ENCODE data around the gene CD300LD.

Gene CD300LD

GRCh38 chr17:74592087-74592990 lies at the start of gene CD300LD:
CD300LD (minus strand) TSS chr17:74592283; CDS start chr17:74592202, 81 bp downstream.
- H3K36me3 ChIP-seq (ENCODE audit: control insufficient read depth, low read length) = no peaks in the 10 kb centered on the region
- H3K9me3 ChIP-seq (ENCODE audit: control insufficient read depth, insufficient read depth, low read length) = no peaks in the 10 kb centered on the region
- H3K4me3 ChIP-seq (ENCODE audit: low read length) = no peak within 1 kb of the TSS
- no peaks in the 10 kb centered on the region for H3K79me2 ChIP-seq (ENCODE audit: control insufficient read depth, low read length)
- no peaks in the 10 kb centered on the region for H4K20me1 ChIP-seq (ENCODE audit: control insufficient read depth, insufficient read depth, low read depth, low read length)
- no peaks in the 10 kb centered on the region for H3K4me1 ChIP-seq (ENCODE audit: control insufficient read depth, low read length)
- H3K27ac ChIP-seq (ENCODE audit: low read depth, low read length) = no peak within 1 kb of the TSS
- no peaks in the 10 kb centered on the region for H3K9me2 ChIP-seq (replicated peaks; ENCODE audit: control insufficient read depth, low read length)
- H3K4me2 ChIP-seq (ENCODE audit: low read length) = no peak within 1 kb of the TSS
- H3K27me3 ChIP-seq (ENCODE audit: control insufficient read depth, low read length) = no peaks in the 10 kb centered on the region
- TF ChIP-seq EZH2phosphoT487 (IDR thresholded peaks at IDR 0.05; ENCODE audit: borderline replicate concordance, low read length) = no peak
- TF ChIP-seq, protein P1, sequence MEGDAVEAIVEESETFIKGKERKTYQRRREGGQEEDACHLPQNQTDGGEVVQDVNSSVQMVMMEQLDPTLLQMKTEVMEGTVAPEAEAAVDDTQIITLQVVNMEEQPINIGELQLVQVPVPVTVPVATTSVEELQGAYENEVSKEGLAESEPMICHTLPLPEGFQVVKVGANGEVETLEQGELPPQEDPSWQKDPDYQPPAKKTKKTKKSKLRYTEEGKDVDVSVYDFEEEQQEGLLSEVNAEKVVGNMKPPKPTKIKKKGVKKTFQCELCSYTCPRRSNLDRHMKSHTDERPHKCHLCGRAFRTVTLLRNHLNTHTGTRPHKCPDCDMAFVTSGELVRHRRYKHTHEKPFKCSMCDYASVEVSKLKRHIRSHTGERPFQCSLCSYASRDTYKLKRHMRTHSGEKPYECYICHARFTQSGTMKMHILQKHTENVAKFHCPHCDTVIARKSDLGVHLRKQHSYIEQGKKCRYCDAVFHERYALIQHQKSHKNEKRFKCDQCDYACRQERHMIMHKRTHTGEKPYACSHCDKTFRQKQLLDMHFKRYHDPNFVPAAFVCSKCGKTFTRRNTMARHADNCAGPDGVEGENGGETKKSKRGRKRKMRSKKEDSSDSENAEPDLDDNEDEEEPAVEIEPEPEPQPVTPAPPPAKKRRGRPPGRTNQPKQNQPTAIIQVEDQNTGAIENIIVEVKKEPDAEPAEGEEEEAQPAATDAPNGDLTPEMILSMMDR (IDR thresholded peaks at IDR 0.05; ENCODE audit: low read depth, low read length, poor library complexity, severe bottlenecking) = no peak
- no peaks in the 10 kb centered on the region for H3F3A ChIP-seq (ENCODE audit: control insufficient read depth, insufficient read depth)

DNA sequence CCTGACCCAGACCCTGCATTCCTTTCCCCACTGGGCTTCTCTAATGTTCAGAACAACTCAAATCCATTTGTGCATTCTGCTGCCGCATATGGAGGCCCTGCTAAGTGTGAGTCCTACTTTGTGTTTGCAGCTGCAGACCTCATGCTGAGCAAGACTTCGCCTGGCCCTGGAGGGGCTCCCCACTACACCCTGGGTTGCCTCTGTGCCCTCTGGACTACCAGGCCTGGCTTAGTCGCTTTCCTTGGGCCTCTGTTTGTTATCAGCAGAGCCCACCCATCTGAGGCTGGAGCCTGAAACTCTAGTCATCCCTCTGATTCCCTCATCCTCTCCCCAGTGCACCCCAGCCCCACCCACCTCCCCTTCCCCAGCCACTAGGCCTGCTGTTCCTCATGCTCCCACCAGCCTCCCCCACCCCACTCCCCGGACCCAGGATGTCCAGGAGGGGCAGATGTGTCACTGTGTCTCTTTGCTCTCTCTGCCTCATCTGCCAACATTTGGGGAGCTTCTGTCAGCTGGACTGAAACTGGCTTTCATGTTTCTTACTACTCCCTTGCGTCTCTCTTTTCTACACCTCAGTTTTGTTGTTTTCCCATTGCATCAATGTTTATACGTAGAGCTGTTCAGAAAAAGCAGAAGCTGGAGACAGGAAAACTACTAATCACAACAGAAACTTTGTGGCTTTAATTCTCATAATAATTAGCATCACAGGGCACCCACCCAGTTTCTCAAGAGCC lies 49.3 kb upstream of the CD300LD start:
- H3F3A ChIP-seq (ENCODE audit: control insufficient read depth, insufficient read depth) = no peaks in the 10 kb centered on the region
- TF ChIP-seq EZH2phosphoT487 (IDR thresholded peaks at IDR 0.05; ENCODE audit: borderline replicate concordance, low read length) = no peak
- TF ChIP-seq, protein P1 (IDR thresholded peaks at IDR 0.05; ENCODE audit: low read depth, low read length, poor library complexity, severe bottlenecking) = no peak
- no peak overlapping the region for H3K27ac ChIP-seq (ENCODE audit: low read depth, low read length)
- H3K4me2 ChIP-seq (ENCODE audit: low read length) = no peak overlapping the region
- H3K79me2 ChIP-seq (ENCODE audit: control insufficient read depth, low read length) = no peaks in the 10 kb centered on the region
- H3K9me3 ChIP-seq (ENCODE audit: control insufficient read depth, insufficient read depth, low read length) = no peaks in the 10 kb centered on the region
- H3K4me3 ChIP-seq (ENCODE audit: low read length) = no peak overlapping the region
- peaks cover 28% of the 10 kb centered on the region for H3K27me3 ChIP-seq (ENCODE audit: control insufficient read depth, low read length)
- no peaks in the 10 kb centered on the region for H3K9me2 ChIP-seq (replicated peaks; ENCODE audit: control insufficient read depth, low read length)
- no peaks in the 10 kb centered on the region for H3K36me3 ChIP-seq (ENCODE audit: control insufficient read depth, low read length)
- no peaks in the 10 kb centered on the region for H4K20me1 ChIP-seq (ENCODE audit: control insufficient read depth, insufficient read depth, low read depth, low read length)
- H3K4me1 ChIP-seq (ENCODE audit: control insufficient read depth, low read length) = peaks cover 3% of the 10 kb centered on the region; the same call in 1 of the 2 replicates

DNA sequence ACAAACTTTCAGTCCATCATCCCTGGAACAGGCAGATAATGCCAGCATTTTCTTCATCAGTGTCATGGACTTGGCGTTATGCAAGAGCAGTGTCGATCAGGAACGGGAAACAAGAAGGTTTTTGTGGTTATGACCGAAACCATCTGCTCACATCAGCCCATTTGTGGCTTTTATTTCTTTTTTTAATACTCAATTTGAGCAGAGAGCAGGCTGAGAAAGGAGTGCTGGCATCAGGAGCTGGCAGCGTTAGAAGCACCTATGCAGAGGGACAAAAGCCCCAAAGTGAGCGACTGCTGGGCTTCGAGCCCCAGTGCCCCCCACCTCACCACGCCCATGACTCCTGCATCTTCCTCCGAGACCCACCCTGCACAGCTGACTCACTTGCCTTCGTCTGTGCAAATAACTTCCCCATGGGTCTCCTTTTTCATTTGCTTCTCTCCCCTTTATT lies 47.6 kb upstream of the CD300LD start:
- TF ChIP-seq, protein P1 (IDR thresholded peaks at IDR 0.05; ENCODE audit: low read depth, low read length, poor library complexity, severe bottlenecking) = no peak
- no peak for TF ChIP-seq EZH2phosphoT487 (IDR thresholded peaks at IDR 0.05; ENCODE audit: borderline replicate concordance, low read length)
- H3K36me3 ChIP-seq (ENCODE audit: control insufficient read depth, low read length) = no peaks in the 10 kb centered on the region
- H3K4me1 ChIP-seq (ENCODE audit: control insufficient read depth, low read length) = peaks cover 3% of the 10 kb centered on the region; the same call in 1 of the 2 replicates
- no peaks in the 10 kb centered on the region for H3K79me2 ChIP-seq (ENCODE audit: control insufficient read depth, low read length)
- H3K27ac ChIP-seq (ENCODE audit: low read depth, low read length) = no peak overlapping the region
- no peaks in the 10 kb centered on the region for H4K20me1 ChIP-seq (ENCODE audit: control insufficient read depth, insufficient read depth, low read depth, low read length)
- no peak overlapping the region for H3K4me3 ChIP-seq (ENCODE audit: low read length)
- H3F3A ChIP-seq (ENCODE audit: control insufficient read depth, insufficient read depth) = no peaks in the 10 kb centered on the region
- H3K4me2 ChIP-seq (ENCODE audit: low read length) = no peak overlapping the region
- no peaks in the 10 kb centered on the region for H3K9me3 ChIP-seq (ENCODE audit: control insufficient read depth, insufficient read depth, low read length)
- peaks cover 28% of the 10 kb centered on the region for H3K27me3 ChIP-seq (ENCODE audit: control insufficient read depth, low read length)
- no peaks in the 10 kb centered on the region for H3K9me2 ChIP-seq (replicated peaks; ENCODE audit: control insufficient read depth, low read length)
